ENCODE measurements around the gene KIF4A. TPM values are rescaled to one million over a fixed set of nuclear protein-coding genes. Genes with fewer than 3 reads are reported as not detected.

KIF4A gene
- total RNA-seq, 1 experiment from 2014 or later, result 40.3 TPM

- no peak overlapping the region for H3K27ac ChIP-seq (ENCODE audit: low read depth, low read length)
- CTCF ChIA-PET, result no interaction called here
- BruUV-seq (replicated peaks), result no TSS peak
- H3K9me3 ChIP-seq (ENCODE audit: control insufficient read depth in 1 of 2, insufficient read depth in 1 of 2, low read depth in 1 of 2, low read length in 2 of 2), result no peaks in the 10 kb centered on the region
- POLR2A ChIA-PET, result no interaction called here
- no peaks in the 10 kb centered on the region for H3K9me2 ChIP-seq (ENCODE audit: insufficient read depth)
- peaks cover 0 to 25% of the 10 kb centered on the region in 2 experiments; a peak in 1 of 4 replicates for H3K4me1 ChIP-seq (ENCODE audit: control insufficient read depth in 1 of 2, insufficient read depth in 2 of 2, low read length in 2 of 2)
- RAD21 ChIA-PET (ENCODE audit: low non-redundant PET in 1 of 2, low total read pairs in 2 of 2, uncharacterized antibody in 2 of 2, unreplicated experiment in 2 of 2), result no interaction called here
- no peak overlapping the region for H3K9ac ChIP-seq (ENCODE audit: low read length)
- ATAC-seq (no peak), DNase-seq (ENCODE audit: low read depth, low spot score) (no peak)
- H3K36me3 ChIP-seq (ENCODE audit: control insufficient read depth in 1 of 2, insufficient read depth in 2 of 2, low read length in 2 of 2), result no peaks in the 10 kb centered on the region
- H4K20me1 ChIP-seq (ENCODE audit: insufficient read depth), result no peaks in the 10 kb centered on the region
- no peaks in the 10 kb centered on the region for H3K79me2 ChIP-seq (ENCODE audit: insufficient read depth, low read length)
- no peaks in the 10 kb centered on the region for H3K27me3 ChIP-seq (ENCODE audit: insufficient read depth, low read length)
- intact Hi-C loops (cut with micrococcal nuclease), result no loop called here
- no peak overlapping the region for H2AFZ ChIP-seq (ENCODE audit: low read depth, low read length, poor library complexity, severe bottlenecking)
- no peak overlapping the region for H3K4me3 ChIP-seq (replicated peaks in 1 of 2; ENCODE audit: low read depth in 1 of 2, low read length in 2 of 2)
- TF ChIP-seq TCF7L2 (IDR thresholded peaks at IDR 0.05; ENCODE audit: borderline replicate concordance, extremely low read depth, insufficient read depth, insufficient read length) (no peak), POLR2A (IDR thresholded peaks at IDR 0.05; ENCODE audit: borderline replicate concordance, extremely low read depth, insufficient read depth, insufficient read length) (no peak), CEBPB (IDR thresholded peaks at IDR 0.05; ENCODE audit: low read depth) (no peak), SIN3A (IDR thresholded peaks at IDR 0.05; ENCODE audit: low read depth) (no peak), ZFX (IDR thresholded peaks at IDR 0.05) (no peak), SP1 (IDR thresholded peaks at IDR 0.05; ENCODE audit: low read depth) (no peak), YY1 (IDR thresholded peaks at IDR 0.05; ENCODE audit: extremely low read depth, insufficient replicate concordance, low read depth, low read length) (no peak), EGR1 (IDR thresholded peaks at IDR 0.05; ENCODE audit: low read depth) (no peak), EZH2phosphoT487 (IDR thresholded peaks at IDR 0.05; ENCODE audit: borderline replicate concordance) (no peak), ELF1 (IDR thresholded peaks at IDR 0.05; ENCODE audit: borderline replicate concordance, low read depth) (no peak), CTCF (IDR thresholded peaks at IDR 0.05 in 2 of 3, conservative IDR thresholded peaks at IDR 0.05 in 1 of 3; ENCODE audit: borderline replicate concordance in 1 of 3, insufficient read depth in 1 of 3, low read depth in 2 of 3, low read length in 2 of 3) (no peak)
- no peak overlapping the region for H3K4me2 ChIP-seq (ENCODE audit: low read length)
Observed at GRCh38 chrX:70241501-70241900, 48.4 kb upstream of the KIF4A start.

Data from HCT116 (cell line).